ENCODE measurements around the gene C12orf75.
"Not testable (repeated sequence)": the region's sequence is repeated elsewhere in the genome, so short reads cannot be mapped to it uniquely, and the experiment has no call there.

The C12orf75 gene

GRCh38 chr12:105336411-105336810 is 5.9 kb downstream of the C12orf75 start:
- no peak for DNase-seq (ENCODE audit: low read depth in 3 of 3)

GRCh38 chr12:105337391-105337790 is 6.9 kb downstream of the C12orf75 start:
- no peak for DNase-seq (ENCODE audit: low read depth in 3 of 3)

GRCh38 chr12:105338966-105339365 is 8.5 kb downstream of the C12orf75 start:
- DNase-seq (ENCODE audit: low read depth in 3 of 3): no peak

- DNase-seq (ENCODE audit: low read depth in 3 of 3): no peak
Measured at GRCh38 chr12:105341010-105341409, 10.5 kb downstream of the C12orf75 start.

GRCh38 chr12:105341620-105342019 is 11.1 kb downstream of the C12orf75 start:
- DNase-seq (ENCODE audit: low read depth in 3 of 3): not testable (repeated sequence)

- no peak for DNase-seq (ENCODE audit: low read depth in 3 of 3)
Measured at GRCh38 chr12:105342464-105342863, 12.0 kb downstream of the C12orf75 start.

- no peak for DNase-seq (ENCODE audit: low read depth in 3 of 3)
Measured at GRCh38 chr12:105343836-105344235, 13.3 kb downstream of the C12orf75 start.

- no peak for DNase-seq (ENCODE audit: low read depth in 3 of 3)
Measured at GRCh38 chr12:105347499-105347898, 17.0 kb downstream of the C12orf75 start.

GRCh38 chr12:105348142-105348541 is 17.7 kb downstream of the C12orf75 start:
- no peak for DNase-seq (ENCODE audit: low read depth in 3 of 3)

GRCh38 chr12:105348561-105348960 is 18.1 kb downstream of the C12orf75 start:
- no peak for DNase-seq (ENCODE audit: low read depth in 3 of 3)

GRCh38 chr12:105349138-105349537 is 18.6 kb downstream of the C12orf75 start:
- DNase-seq (ENCODE audit: low read depth in 3 of 3): no peak

- DNase-seq (ENCODE audit: low read depth in 3 of 3): no peak
Measured at GRCh38 chr12:105351523-105351922, 21.0 kb downstream of the C12orf75 start.

GRCh38 chr12:105352052-105352451 is 21.6 kb downstream of the C12orf75 start:
- no peak for DNase-seq (ENCODE audit: low read depth in 3 of 3)

GRCh38 chr12:105352940-105353635 is 22.6 kb downstream of the C12orf75 start:
- no peak for DNase-seq (ENCODE audit: low read depth in 3 of 3)

GRCh38 chr12:105355752-105356151 is 25.3 kb downstream of the C12orf75 start:
- no peak for DNase-seq (ENCODE audit: low read depth in 3 of 3)

- DNase-seq (ENCODE audit: low read depth in 3 of 3): no peak
Measured at GRCh38 chr12:105357162-105357691, 26.7 kb downstream of the C12orf75 start.

GRCh38 chr12:105358789-105359188 is 28.3 kb downstream of the C12orf75 start:
- no peak for DNase-seq (ENCODE audit: low read depth in 3 of 3)

- no peak for DNase-seq (ENCODE audit: low read depth in 3 of 3)
Measured at GRCh38 chr12:105359856-105360255, 29.4 kb downstream of the C12orf75 start.

- DNase-seq (ENCODE audit: low read depth in 3 of 3): no peak
Measured at GRCh38 chr12:105363890-105364289, 33.4 kb downstream of the C12orf75 start.

GRCh38 chr12:105365231-105365630 is 34.7 kb downstream of the C12orf75 start:
- no peak for DNase-seq (ENCODE audit: low read depth in 3 of 3)

GRCh38 chr12:105368047-105368646 is 37.7 kb downstream of the C12orf75 start:
- no peak for DNase-seq (ENCODE audit: low read depth in 3 of 3)

- no peak for DNase-seq (ENCODE audit: low read depth in 3 of 3)
Measured at GRCh38 chr12:105369014-105369413, 38.5 kb downstream of the C12orf75 start.

GRCh38 chr12:105374303-105374702 is 43.8 kb downstream of the C12orf75 start:
- DNase-seq (ENCODE audit: low read depth in 3 of 3): no peak

All from stimulated activated CD4-positive, alpha-beta T cell treated with anti-CD3 and anti-CD28 coated beads, TNF-alpha, amount 100 ng/mL, for 24 hours (primary cell).